A673 (cell line): ENCODE results near the gene UVSSA.

Experiments
- CTCF ChIP-seq: fragments of 300-800, 200-600 bp; sonication (generic); conservative IDR thresholded peaks from 2 replicates; pipeline ENCODE4 v1.5.1; 2017; ENCODE audit warnings: low read depth, mild to moderate bottlenecking, antibody characterized with exemption, low read length, moderate library complexity, mixed read lengths
- EZH2 ChIP-seq: fragments of 200-600 bp; sonication (generic); IDR thresholded peaks from 2 replicates; pipeline ENCODE4 v1.6.1; 2017; ENCODE audit warnings: borderline replicate concordance, low read depth, mild to moderate bottlenecking, mixed read lengths, antibody characterized with exemption, low read length; ENCODE audit not compliant: poor library complexity, severe bottlenecking

GRCh38 chr4:1325681-1326635, 21.1 kb upstream of the UVSSA start:
- TF ChIP-seq CTCF (no peak), EZH2 (no peak)
